ENCODE results near the gene CFAP73. TPM values are rescaled to one million over a fixed set of nuclear protein-coding genes. Genes with fewer than 3 reads are reported as not detected.

The CFAP73 gene
- total RNA-seq, 1 donor from 2014 or later = 7.3 TPM

DNA sequence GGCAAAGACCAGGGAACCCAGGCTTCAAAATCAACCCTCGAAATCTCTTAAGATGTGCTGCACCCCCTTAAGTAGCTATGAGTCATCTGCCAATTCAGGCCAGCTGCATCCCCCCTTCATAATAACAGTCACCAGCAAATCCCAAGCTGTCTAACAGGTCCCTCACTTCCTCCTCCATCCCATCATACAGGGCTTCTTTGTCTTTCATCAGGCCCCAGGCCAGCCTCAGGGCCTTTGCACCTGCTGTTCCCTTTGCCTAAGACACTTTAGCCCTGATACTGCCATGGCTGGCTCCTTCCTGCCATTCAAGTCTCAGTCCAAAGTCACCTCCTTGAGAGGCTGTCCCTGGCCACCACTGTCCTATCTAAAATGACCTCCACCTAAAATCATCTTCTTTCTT lies 18.0 kb upstream of the CFAP73 start:
- TF ChIP-seq CTCF (IDR thresholded peaks at IDR 0.05) = no peak
- ATAC-seq (no peak), DNase-seq (peak; percentile 8)
- Histone ChIP-seq H3K4me1 (peaks cover 3% of the 10 kb centered on the region), H3K36me3 (no peaks in the 10 kb centered on the region), H3K9me3 (no peaks in the 10 kb centered on the region), H3K27ac (no peak overlapping the region), H3K27me3 (ENCODE audit: low read depth) (peaks cover 35% of the 10 kb centered on the region), H3K4me3 (no peak overlapping the region)
- intact Hi-C loops (cut with DNase I) = no loop called here

DNA sequence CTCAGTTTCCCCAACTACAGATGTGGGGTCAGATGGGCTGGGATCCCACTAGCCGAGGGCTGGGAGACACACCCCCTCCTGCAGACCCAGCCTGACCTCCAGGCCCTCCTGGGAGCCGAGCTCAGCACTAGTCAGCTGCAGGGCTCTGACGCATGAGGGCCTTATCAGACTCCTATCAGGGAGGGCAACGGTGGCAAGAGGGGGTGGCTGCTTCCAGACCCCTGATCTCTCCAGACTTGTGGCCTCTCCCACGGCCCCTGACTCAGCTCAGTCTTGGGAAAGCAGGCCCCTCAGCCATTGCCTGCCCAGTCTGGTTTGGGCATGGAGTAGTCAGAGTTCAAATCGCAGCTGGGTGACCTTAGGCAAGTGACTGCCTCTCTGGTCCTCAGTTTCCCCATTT lies 16.5 kb upstream of the CFAP73 start:
- no peak for TF ChIP-seq CTCF (IDR thresholded peaks at IDR 0.05)
- peaks cover 36% of the 10 kb centered on the region for H3K27me3 ChIP-seq (ENCODE audit: low read depth)
- ATAC-seq = no peak

GRCh38 chr12:113133666-113134065 lies 15.9 kb upstream of the CFAP73 start:
- intact Hi-C loops (cut with DNase I) = no loop called here
- no peaks in the 10 kb centered on the region for H3K9me3 ChIP-seq
- H3K27me3 ChIP-seq (ENCODE audit: low read depth) = peaks cover 38% of the 10 kb centered on the region
- no peak overlapping the region for H3K27ac ChIP-seq
- peaks cover 7% of the 10 kb centered on the region for H3K4me1 ChIP-seq
- no peak overlapping the region for H3K4me3 ChIP-seq
- H3K36me3 ChIP-seq = no peaks in the 10 kb centered on the region
- peak; percentile 24 for DNase-seq
- no peak for ATAC-seq
- TF ChIP-seq CTCF (IDR thresholded peaks at IDR 0.05) = no peak

More for the DNA sequence above, 16.5 kb upstream of the CFAP73 start:
- intact Hi-C loops (cut with DNase I) = no loop called here
- Histone ChIP-seq H3K4me3 (no peak overlapping the region), H3K4me1 (peaks cover 7% of the 10 kb centered on the region), H3K27ac (no peak overlapping the region), H3K36me3 (no peaks in the 10 kb centered on the region), H3K9me3 (no peaks in the 10 kb centered on the region)
- peak; percentile 20 for DNase-seq

DNA sequence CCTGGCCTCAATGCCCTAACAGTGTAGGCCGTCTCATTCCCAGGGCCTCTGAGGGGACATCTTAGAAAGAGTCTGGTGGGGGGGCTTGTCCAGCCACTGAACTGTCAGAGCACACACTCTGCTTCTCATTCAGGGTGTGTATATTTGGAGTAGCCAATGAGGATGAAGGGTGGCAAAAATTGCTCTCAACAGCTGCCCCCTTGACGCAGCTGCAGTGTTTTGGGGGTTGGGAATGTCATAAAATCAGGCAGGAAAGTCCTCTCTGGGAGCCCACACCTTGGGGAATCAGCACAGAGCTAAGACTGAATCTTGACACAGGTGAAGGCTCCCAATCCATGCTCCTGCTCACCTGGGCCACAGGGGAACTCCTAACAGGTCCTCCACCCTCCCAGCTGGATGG lies 15.5 kb upstream of the CFAP73 start:
- intact Hi-C loops (cut with DNase I) = no loop called here
- no peaks in the 10 kb centered on the region for H3K36me3 ChIP-seq
- no peaks in the 10 kb centered on the region for H3K9me3 ChIP-seq
- DNase-seq (no peak), ATAC-seq (no peak)
- peaks cover 7% of the 10 kb centered on the region for H3K4me1 ChIP-seq
- no peak overlapping the region for H3K27ac ChIP-seq
- no peak for TF ChIP-seq CTCF (IDR thresholded peaks at IDR 0.05)
- H3K4me3 ChIP-seq = no peak overlapping the region
- H3K27me3 ChIP-seq (ENCODE audit: low read depth) = peaks cover 38% of the 10 kb centered on the region

DNA sequence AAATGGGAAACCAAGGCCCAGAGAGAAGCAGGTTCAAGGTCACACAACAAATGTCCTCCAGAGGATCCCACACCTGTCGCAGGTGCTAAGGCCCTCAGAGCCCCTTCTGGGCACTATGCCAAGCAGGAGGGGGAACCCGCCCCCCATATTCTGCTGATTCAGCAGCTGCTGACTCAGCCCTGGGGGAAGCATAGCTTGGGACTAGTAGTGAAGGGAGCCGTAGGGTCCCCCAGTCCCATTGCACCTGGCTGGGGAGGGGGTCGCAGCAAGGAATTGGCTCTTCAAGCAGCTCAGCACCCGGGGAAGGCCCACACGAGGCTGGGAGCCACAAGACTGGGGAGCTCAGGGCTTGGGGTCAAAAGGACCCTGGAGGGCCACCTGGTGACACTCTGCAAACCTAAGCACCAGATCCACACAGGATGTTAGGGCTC lies 15.0 kb upstream of the CFAP73 start:
- Histone ChIP-seq H3K4me3 (no peak overlapping the region), H3K27me3 (ENCODE audit: low read depth) (peaks cover 38% of the 10 kb centered on the region), H3K4me1 (peaks cover 7% of the 10 kb centered on the region), H3K9me3 (no peaks in the 10 kb centered on the region), H3K36me3 (no peaks in the 10 kb centered on the region), H3K27ac (no peak overlapping the region)
- no peak for ATAC-seq
- no peak for TF ChIP-seq CTCF (IDR thresholded peaks at IDR 0.05)
- DNase-seq = peak; percentile 24
- intact Hi-C loops (cut with DNase I) = no loop called here

All from lower lobe of right lung (tissue), 2 donors.